Measurements from ENCODE around the gene CHERP. TPM values are rescaled to one million over a fixed set of nuclear protein-coding genes. Genes with fewer than 3 reads are reported as not detected.

Gene CHERP
- total RNA-seq, 1 experiment from 2014 or later = 13.4 TPM

GRCh38 chr19:16529466-16530144, 12.6 kb downstream of the CHERP start:
- Histone ChIP-seq H4K20me1 (ENCODE audit: low read length) (peaks cover 8% of the 10 kb centered on the region; the same call in 1 of the 2 replicates), H2AFZ (ENCODE audit: low read length) (no peak overlapping the region), H3K4me1 (ENCODE audit: insufficient read depth, low read length) (peaks cover 4% of the 10 kb centered on the region; the same call in 1 of the 2 replicates), H3K4me2 (ENCODE audit: low read length) (no peak overlapping the region), H3K4me3 (ENCODE audit: low read length) (no peak overlapping the region), H3K27me3 (ENCODE audit: low read length) (no peaks in the 10 kb centered on the region), H3K9me2 (replicated peaks; ENCODE audit: low read length) (no peaks in the 10 kb centered on the region), H3K36me3 (ENCODE audit: low read depth, low read length) (peaks cover 69% of the 10 kb centered on the region), H3K27ac (ENCODE audit: low read length) (no peak overlapping the region), H3K79me2 (ENCODE audit: low read length) (no peaks in the 10 kb centered on the region), H3K9me3 (ENCODE audit: low read length) (no peaks in the 10 kb centered on the region), H3F3A (ENCODE audit: low read length, unreplicated experiment) (no peaks in the 10 kb centered on the region), H3K9ac (ENCODE audit: low read length) (no peak overlapping the region)
- ChIA-PET CTCF (no interaction called here), POLR2A (ENCODE audit: unreplicated experiment) (no interaction called here)
- no peak for TF ChIP-seq CTCF (conservative IDR thresholded peaks at IDR 0.05; ENCODE audit: low read depth, low read length)
- no peak for TF ChIP-seq EZH2phosphoT487 (IDR thresholded peaks at IDR 0.05; ENCODE audit: borderline replicate concordance, low read length)
- no peak for TF ChIP-seq EZH2 (IDR thresholded peaks at IDR 0.05; ENCODE audit: low read length, unreplicated experiment)
- no peak for DNase-seq
- intact Hi-C loops (cut with micrococcal nuclease) = no loop called here
- ATAC-seq = no peak
- no TSS peak for BruUV-seq (replicated peaks)

- H3K4me1 ChIP-seq (ENCODE audit: insufficient read depth, low read length) = peaks cover 4% of the 10 kb centered on the region; the same call in 1 of the 2 replicates
- no peaks in the 10 kb centered on the region for H3F3A ChIP-seq (ENCODE audit: low read length, unreplicated experiment)
- H3K79me2 ChIP-seq (ENCODE audit: low read length) = no peaks in the 10 kb centered on the region
- H2AFZ ChIP-seq (ENCODE audit: low read length) = no peak overlapping the region
- no peak overlapping the region for H3K27ac ChIP-seq (ENCODE audit: low read length)
- ChIA-PET POLR2A (ENCODE audit: unreplicated experiment) (no interaction called here), CTCF (no interaction called here)
- DNase-seq (peak; percentile 25), ATAC-seq (peak; percentile 56)
- H3K27me3 ChIP-seq (ENCODE audit: low read length) = no peaks in the 10 kb centered on the region
- no peak overlapping the region for H3K4me3 ChIP-seq (ENCODE audit: low read length)
- H4K20me1 ChIP-seq (ENCODE audit: low read length) = peaks cover 8% of the 10 kb centered on the region; the same call in 1 of the 2 replicates
- H3K36me3 ChIP-seq (ENCODE audit: low read depth, low read length) = peaks cover 73% of the 10 kb centered on the region
- no peaks in the 10 kb centered on the region for H3K9me3 ChIP-seq (ENCODE audit: low read length)
- H3K4me2 ChIP-seq (ENCODE audit: low read length) = no peak overlapping the region
- no peaks in the 10 kb centered on the region for H3K9me2 ChIP-seq (replicated peaks; ENCODE audit: low read length)
- TF ChIP-seq CTCF (conservative IDR thresholded peaks at IDR 0.05; ENCODE audit: low read depth, low read length) (peak; percentile 76), EZH2 (IDR thresholded peaks at IDR 0.05; ENCODE audit: low read length, unreplicated experiment) (no peak)
- no peak overlapping the region for H3K9ac ChIP-seq (ENCODE audit: low read length)
- intact Hi-C loops (cut with micrococcal nuclease) = no loop called here
- no TSS peak for BruUV-seq (replicated peaks)
Observed at GRCh38 chr19:16527971-16528521, 14.2 kb downstream of the CHERP start.

GRCh38 chr19:16527334-16527935, 14.8 kb downstream of the CHERP start:
- POLR2A ChIA-PET (ENCODE audit: unreplicated experiment) = no interaction called here

More at GRCh38 chr19:16527334-16527935, 14.8 kb downstream of the CHERP start:
- intact Hi-C loops (cut with micrococcal nuclease) = no loop called here
- TSS peak; percentile 12 for BruUV-seq (replicated peaks)
- Histone ChIP-seq H2AFZ (ENCODE audit: low read length) (no peak overlapping the region), H3K9me2 (replicated peaks; ENCODE audit: low read length) (no peaks in the 10 kb centered on the region), H3K4me3 (ENCODE audit: low read length) (no peak overlapping the region), H3K9ac (ENCODE audit: low read length) (no peak overlapping the region), H3K4me1 (ENCODE audit: insufficient read depth, low read length) (peaks cover 4% of the 10 kb centered on the region; the same call in 1 of the 2 replicates), H4K20me1 (ENCODE audit: low read length) (peaks cover 8% of the 10 kb centered on the region; the same call in 1 of the 2 replicates), H3K27me3 (ENCODE audit: low read length) (no peaks in the 10 kb centered on the region), H3K27ac (ENCODE audit: low read length) (0 out of 2 replicates have a peak overlapping the region, but pooled peaks have one; percentile 28), H3F3A (ENCODE audit: low read length, unreplicated experiment) (no peaks in the 10 kb centered on the region), H3K36me3 (ENCODE audit: low read depth, low read length) (peaks cover 73% of the 10 kb centered on the region), H3K79me2 (ENCODE audit: low read length) (no peaks in the 10 kb centered on the region), H3K9me3 (ENCODE audit: low read length) (no peaks in the 10 kb centered on the region), H3K4me2 (ENCODE audit: low read length) (no peak overlapping the region)
- CTCF ChIA-PET = no interaction called here
- ATAC-seq (peak; percentile 36; the same call in 1 of the 2 replicates), DNase-seq (no peak)
- TF ChIP-seq EZH2 (IDR thresholded peaks at IDR 0.05; ENCODE audit: low read length, unreplicated experiment) = no peak
- TF ChIP-seq EZH2phosphoT487 (IDR thresholded peaks at IDR 0.05; ENCODE audit: borderline replicate concordance, low read length) = no peak
- no peak for TF ChIP-seq CTCF (conservative IDR thresholded peaks at IDR 0.05; ENCODE audit: low read depth, low read length)

Measured in PC-3 (cell line).